ENCODE results near the gene SLC12A5.

DNA sequence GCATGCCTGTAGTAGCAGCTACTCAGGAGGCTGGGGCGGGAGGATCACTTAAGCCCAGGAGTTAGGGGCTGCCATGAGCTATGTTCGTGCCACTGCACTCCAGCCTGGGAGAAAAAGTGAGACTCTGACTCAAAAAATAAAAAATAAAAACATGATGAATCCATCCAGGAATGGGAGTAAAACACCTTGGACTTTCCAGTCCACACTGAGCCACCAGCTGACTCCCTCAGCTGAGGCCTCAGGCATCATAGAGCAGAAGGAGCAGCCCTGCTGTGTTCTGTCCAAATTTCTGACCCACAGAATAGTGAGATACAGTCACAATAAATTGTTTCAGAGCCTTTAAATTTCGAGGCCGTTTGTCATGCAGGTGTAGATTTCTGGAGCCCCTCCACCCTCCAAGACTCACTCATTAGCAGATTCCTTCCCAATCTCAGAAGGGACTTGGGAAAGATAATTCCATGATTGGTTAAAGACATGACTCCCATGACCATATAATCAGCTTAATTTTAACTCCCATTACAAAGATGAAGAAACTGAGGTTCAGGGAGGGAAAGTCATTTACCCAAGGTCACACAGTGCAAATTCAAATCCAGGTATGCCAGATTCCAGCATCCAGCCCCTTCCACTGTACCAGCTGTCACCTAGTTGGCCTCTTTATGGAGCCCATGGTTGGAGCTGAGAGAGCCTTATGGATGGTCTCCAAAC, 29.3 kb upstream of the SLC12A5 start:
- TF ChIP-seq EZH2 (IDR thresholded peaks at IDR 0.05; ENCODE audit: insufficient read depth, poor library complexity, severe bottlenecking) (no peak), EZH2phosphoT487 (IDR thresholded peaks at IDR 0.05; ENCODE audit: insufficient read depth, low read depth) (no peak)
